ENCODE data around the gene ESX1.
"Not testable (repeated sequence)": the region's sequence is repeated elsewhere in the genome, so short reads cannot be mapped to it uniquely, and the experiment has no call there.

ESX1 gene

GRCh38 chrX:104254442-104255115 lies at the start of gene ESX1:
TSS of gene ESX1 (minus strand) at chrX:104254933. CDS start at chrX:104254849, 84 bp downstream.
- no peak for DNase-seq

- no peak for DNase-seq
These were observed 40.9 kb upstream of the ESX1 start for GRCh38 chrX:104295636-104296035.

- DNase-seq = no peak
These were observed 34.2 kb upstream of the ESX1 start for GRCh38 chrX:104288961-104289360.

GRCh38 chrX:104288269-104288668 lies 33.5 kb upstream of the ESX1 start:
- no peak for DNase-seq

GRCh38 chrX:104285201-104285600 lies 30.5 kb upstream of the ESX1 start:
- DNase-seq = no peak

- no peak for DNase-seq
These were observed 29.8 kb upstream of the ESX1 start for GRCh38 chrX:104284507-104284906.

- DNase-seq = no peak
These were observed 27.5 kb upstream of the ESX1 start for GRCh38 chrX:104282166-104282725.

GRCh38 chrX:104281564-104281963 lies 26.8 kb upstream of the ESX1 start:
- no peak for DNase-seq

- no peak for DNase-seq
These were observed 25.9 kb upstream of the ESX1 start for GRCh38 chrX:104280609-104281008.

GRCh38 chrX:104270916-104271512 lies 16.3 kb upstream of the ESX1 start:
- peak; percentile 4 for DNase-seq

GRCh38 chrX:104270212-104270611 lies 15.5 kb upstream of the ESX1 start:
- no peak for DNase-seq

GRCh38 chrX:104255465-104255864 lies 732 bp upstream of the ESX1 start:
- DNase-seq = no peak

GRCh38 chrX:104253567-104254441 lies 929 bp downstream of the ESX1 start:
- DNase-seq = no peak

GRCh38 chrX:104250470-104250869 lies 4.3 kb downstream of the ESX1 start:
- no peak for DNase-seq

- not testable (repeated sequence) for DNase-seq
These were observed 24.7 kb downstream of the ESX1 start for GRCh38 chrX:104230060-104230459.

GRCh38 chrX:104211187-104211586 lies 43.5 kb downstream of the ESX1 start:
- no peak for DNase-seq

- no peak for DNase-seq
These were observed 49.2 kb downstream of the ESX1 start for GRCh38 chrX:104205548-104205947.
